SK-N-SH treated with all-trans-retinoic acid at 6 μM for 48 hours (cell line): ENCODE data around the gene IGFL1.
A peak's percentile ranks its signal among the peaks of the same experiment; 100 is the strongest.
"Not testable (repeated sequence)": the region's sequence is repeated elsewhere in the genome, so short reads cannot be mapped to it uniquely, and the experiment has no call there.

Experiments
- ATAC-seq: fragments of 200-7000 bp; cut with Tn5 transposase; 3 replicates; pipeline ENCODE4 v1.9.1; 2020; ENCODE audit warnings: mild to moderate bottlenecking, moderate library complexity
- ARNTL ChIP-seq: fragments of 450-650 bp; formaldehyde crosslinking; IDR thresholded peaks from 2 replicates; pipeline ENCODE4 v1.5.0; 2020; ENCODE audit warnings: low read depth, mild to moderate bottlenecking, moderate library complexity, borderline replicate concordance
- BACH2 ChIP-seq: fragments of 250-450 bp; sonication (Bioruptor Pico); IDR thresholded peaks from 2 replicates; pipeline ENCODE4 v1.9.0; 2021; ENCODE audit warnings: mild to moderate bottlenecking, borderline replicate concordance
- ESRRG ChIP-seq: fragments of 250-450 bp; sonication (Bioruptor Pico); IDR thresholded peaks from 2 replicates; pipeline ENCODE4 v1.6.1; 2021; ENCODE audit warnings: mild to moderate bottlenecking
- GLIS3 ChIP-seq: fragments of 250-450 bp; sonication (Bioruptor Pico); IDR thresholded peaks from 2 replicates; pipeline ENCODE4 v1.5.0; 2020; ENCODE audit warnings: mild to moderate bottlenecking, moderate library complexity
- ISL1 ChIP-seq: fragments of 250-450 bp; sonication (Bioruptor Pico); IDR thresholded peaks from 2 replicates; pipeline ENCODE4 v2.1.2; 2022; ENCODE audit warnings: mild to moderate bottlenecking, moderate library complexity
- OSR1 ChIP-seq: fragments of 250-450 bp; sonication (Bioruptor Pico); IDR thresholded peaks from 2 replicates; pipeline ENCODE4 v1.8.0; 2022; ENCODE audit warnings: moderate library complexity, mild to moderate bottlenecking, inconsistent platforms
- PPARA ChIP-seq: fragments of 250-450 bp; sonication (Bioruptor Pico); IDR thresholded peaks from 2 replicates; pipeline ENCODE4 v1.5.0; 2020; ENCODE audit warnings: mild to moderate bottlenecking, borderline replicate concordance
- RARB ChIP-seq: fragments of 250-450 bp; sonication (Bioruptor Pico); IDR thresholded peaks from 2 replicates; pipeline ENCODE4 v1.8.0; 2021; ENCODE audit warnings: mild to moderate bottlenecking, moderate library complexity
- SNAI2 ChIP-seq: fragments of 250-450 bp; sonication (Bioruptor Pico); IDR thresholded peaks from 2 replicates; pipeline ENCODE4 v1.5.0; 2020; ENCODE audit warnings: mild to moderate bottlenecking, moderate library complexity
- TCF4 ChIP-seq: fragments of 250-450 bp; sonication (Bioruptor Pico); IDR thresholded peaks from 2 replicates; pipeline ENCODE4 v1.8.0; 2021; ENCODE audit warnings: mild to moderate bottlenecking, moderate library complexity, borderline replicate concordance
- TOX ChIP-seq: fragments of 250-450 bp; sonication (Bioruptor Pico); IDR thresholded peaks from 2 replicates; pipeline ENCODE4 v1.8.0; 2021; ENCODE audit warnings: mild to moderate bottlenecking, moderate library complexity, borderline replicate concordance
- ZFP3 ChIP-seq: fragments of 250-450 bp; sonication (Bioruptor Pico); IDR thresholded peaks from 2 replicates; pipeline ENCODE4 v1.5.0; 2020; ENCODE audit warnings: mild to moderate bottlenecking, moderate library complexity
- ZFP30 ChIP-seq: fragments of 450-650 bp; formaldehyde crosslinking; IDR thresholded peaks from 2 replicates; pipeline ENCODE4 v1.5.0; 2022; ENCODE audit warnings: mild to moderate bottlenecking, moderate library complexity
- ZNF565 ChIP-seq: fragments of 450-650 bp; formaldehyde crosslinking; conservative IDR thresholded peaks from 2 replicates; pipeline ENCODE4 v1.5.0; 2020; ENCODE audit warnings: low read depth, mild to moderate bottlenecking, moderate library complexity
- ZNF70 ChIP-seq: fragments of 450-650 bp; formaldehyde crosslinking; IDR thresholded peaks from 2 replicates; pipeline ENCODE4 v1.5.0; 2020; ENCODE audit warnings: mild to moderate bottlenecking, moderate library complexity
- ZNF8 ChIP-seq: fragments of 450-650 bp; formaldehyde crosslinking; IDR thresholded peaks from 2 replicates; pipeline ENCODE4 v1.5.0; 2020; ENCODE audit warnings: mild to moderate bottlenecking, moderate library complexity
- TF ChIP-seq, protein P1 (sequence below): fragments of 250-450 bp; sonication (Bioruptor Pico); IDR thresholded peaks from 2 replicates; pipeline ENCODE4 v1.8.0; 2020; ENCODE audit warnings: mild to moderate bottlenecking, moderate library complexity, borderline replicate concordance
- TF ChIP-seq, protein P2 (sequence below): fragments of 250-450 bp; sonication (Bioruptor Pico); IDR thresholded peaks from 2 replicates; pipeline ENCODE4 v1.8.0; 2021; ENCODE audit warnings: low read depth, mild to moderate bottlenecking, moderate library complexity, borderline replicate concordance
- TF ChIP-seq, protein P3 (sequence below): fragments of 250-450 bp; sonication (Bioruptor Pico); IDR thresholded peaks from 2 replicates; pipeline ENCODE4 v1.5.1; 2020; ENCODE audit warnings: low read depth, mild to moderate bottlenecking, moderate library complexity

The IGFL1 gene

DNA sequence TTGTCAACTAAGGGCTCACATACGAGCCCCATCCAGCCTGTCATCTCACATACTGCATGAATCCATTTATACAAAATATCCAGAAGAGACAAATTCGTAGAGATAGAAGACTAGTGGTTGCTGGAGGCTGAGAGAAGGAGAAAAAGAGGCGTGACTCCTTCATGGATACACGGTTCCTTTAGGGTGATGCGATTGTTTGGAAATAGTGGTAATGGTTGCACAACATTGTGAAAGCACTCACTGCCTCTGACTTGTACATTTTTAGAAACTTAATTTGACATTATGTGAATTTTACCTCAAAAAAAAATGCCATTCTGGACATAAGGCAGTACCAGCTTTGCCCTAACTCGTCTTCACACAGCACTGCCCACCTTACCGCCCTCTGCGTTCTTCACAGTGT lies 27.3 kb downstream of the IGFL1 start:
- ATAC-seq = no peak
- no peak for TF ChIP-seq BACH2 (CRISPR knock-in tag)
- no peak for TF ChIP-seq ZNF70 (CRISPR knock-in tag)
- no peak for TF ChIP-seq ESRRG (CRISPR knock-in tag)
- no peak for TF ChIP-seq ZFP3 (CRISPR knock-in tag)
- TF ChIP-seq ZFP30 (CRISPR knock-in tag) = no peak
- TF ChIP-seq PPARA (CRISPR knock-in tag) = no peak
- no peak for TF ChIP-seq RARB (CRISPR knock-in tag)
- no peak for TF ChIP-seq ISL1 (CRISPR knock-in tag)
- TF ChIP-seq, protein P1, sequence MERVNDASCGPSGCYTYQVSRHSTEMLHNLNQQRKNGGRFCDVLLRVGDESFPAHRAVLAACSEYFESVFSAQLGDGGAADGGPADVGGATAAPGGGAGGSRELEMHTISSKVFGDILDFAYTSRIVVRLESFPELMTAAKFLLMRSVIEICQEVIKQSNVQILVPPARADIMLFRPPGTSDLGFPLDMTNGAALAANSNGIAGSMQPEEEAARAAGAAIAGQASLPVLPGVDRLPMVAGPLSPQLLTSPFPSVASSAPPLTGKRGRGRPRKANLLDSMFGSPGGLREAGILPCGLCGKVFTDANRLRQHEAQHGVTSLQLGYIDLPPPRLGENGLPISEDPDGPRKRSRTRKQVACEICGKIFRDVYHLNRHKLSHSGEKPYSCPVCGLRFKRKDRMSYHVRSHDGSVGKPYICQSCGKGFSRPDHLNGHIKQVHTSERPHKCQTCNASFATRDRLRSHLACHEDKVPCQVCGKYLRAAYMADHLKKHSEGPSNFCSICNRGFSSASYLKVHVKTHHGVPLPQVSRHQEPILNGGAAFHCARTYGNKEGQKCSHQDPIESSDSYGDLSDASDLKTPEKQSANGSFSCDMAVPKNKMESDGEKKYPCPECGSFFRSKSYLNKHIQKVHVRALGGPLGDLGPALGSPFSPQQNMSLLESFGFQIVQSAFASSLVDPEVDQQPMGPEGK (CRISPR knock-in tag) = no peak
- TF ChIP-seq, protein P2, sequence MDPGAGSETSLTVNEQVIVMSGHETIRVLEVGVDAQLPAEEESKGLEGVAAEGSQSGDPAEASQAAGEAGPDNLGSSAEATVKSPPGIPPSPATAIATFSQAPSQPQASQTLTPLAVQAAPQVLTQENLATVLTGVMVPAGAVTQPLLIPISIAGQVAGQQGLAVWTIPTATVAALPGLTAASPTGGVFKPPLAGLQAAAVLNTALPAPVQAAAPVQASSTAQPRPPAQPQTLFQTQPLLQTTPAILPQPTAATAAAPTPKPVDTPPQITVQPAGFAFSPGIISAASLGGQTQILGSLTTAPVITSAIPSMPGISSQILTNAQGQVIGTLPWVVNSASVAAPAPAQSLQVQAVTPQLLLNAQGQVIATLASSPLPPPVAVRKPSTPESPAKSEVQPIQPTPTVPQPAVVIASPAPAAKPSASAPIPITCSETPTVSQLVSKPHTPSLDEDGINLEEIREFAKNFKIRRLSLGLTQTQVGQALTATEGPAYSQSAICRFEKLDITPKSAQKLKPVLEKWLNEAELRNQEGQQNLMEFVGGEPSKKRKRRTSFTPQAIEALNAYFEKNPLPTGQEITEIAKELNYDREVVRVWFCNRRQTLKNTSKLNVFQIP (CRISPR knock-in tag) = no peak
- TF ChIP-seq ZNF565 = no peak

GRCh38 chr19:46261501-46261900 lies 32.0 kb downstream of the IGFL1 start:
- ATAC-seq = not testable (repeated sequence)

GRCh38 chr19:46262684-46263296 lies 33.2 kb downstream of the IGFL1 start:
- ATAC-seq = not testable (repeated sequence)

DNA sequence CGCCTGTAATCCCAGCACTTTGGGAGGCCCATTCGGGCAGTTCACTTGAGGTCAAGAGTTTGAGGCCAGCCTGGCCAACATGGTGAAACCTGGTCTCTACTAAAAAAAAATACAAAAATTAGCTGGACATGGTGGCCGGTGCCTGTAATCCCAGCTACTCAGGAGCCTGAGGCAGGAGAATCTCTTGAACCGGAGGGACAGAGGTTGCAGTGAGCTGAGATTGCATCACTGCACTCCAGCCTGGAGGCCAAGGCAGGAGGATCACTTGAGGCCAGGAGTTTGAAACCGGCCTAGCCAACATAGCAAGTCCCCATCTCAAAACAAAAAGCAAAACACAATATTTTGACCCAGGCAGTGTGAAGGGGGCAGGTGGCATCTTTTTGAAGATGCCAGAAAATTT lies 35.3 kb downstream of the IGFL1 start:
- ATAC-seq = not testable (repeated sequence)

- peak; percentile 94 for ATAC-seq
- TF ChIP-seq OSR1 (CRISPR knock-in tag) = no peak
- TF ChIP-seq, all 23 proteins: peak for 0
Observed at GRCh38 chr19:46265217-46265828, 35.8 kb downstream of the IGFL1 start.

GRCh38 chr19:46269101-46269500 lies 39.6 kb downstream of the IGFL1 start:
- TF ChIP-seq TCF4 (no peak), ZNF70 (CRISPR knock-in tag) (no peak), ARNTL (CRISPR knock-in tag) (no peak), GLIS3 (no peak), ZNF8 (CRISPR knock-in tag) (no peak), ISL1 (CRISPR knock-in tag) (no peak)
- ATAC-seq = no peak

DNA sequence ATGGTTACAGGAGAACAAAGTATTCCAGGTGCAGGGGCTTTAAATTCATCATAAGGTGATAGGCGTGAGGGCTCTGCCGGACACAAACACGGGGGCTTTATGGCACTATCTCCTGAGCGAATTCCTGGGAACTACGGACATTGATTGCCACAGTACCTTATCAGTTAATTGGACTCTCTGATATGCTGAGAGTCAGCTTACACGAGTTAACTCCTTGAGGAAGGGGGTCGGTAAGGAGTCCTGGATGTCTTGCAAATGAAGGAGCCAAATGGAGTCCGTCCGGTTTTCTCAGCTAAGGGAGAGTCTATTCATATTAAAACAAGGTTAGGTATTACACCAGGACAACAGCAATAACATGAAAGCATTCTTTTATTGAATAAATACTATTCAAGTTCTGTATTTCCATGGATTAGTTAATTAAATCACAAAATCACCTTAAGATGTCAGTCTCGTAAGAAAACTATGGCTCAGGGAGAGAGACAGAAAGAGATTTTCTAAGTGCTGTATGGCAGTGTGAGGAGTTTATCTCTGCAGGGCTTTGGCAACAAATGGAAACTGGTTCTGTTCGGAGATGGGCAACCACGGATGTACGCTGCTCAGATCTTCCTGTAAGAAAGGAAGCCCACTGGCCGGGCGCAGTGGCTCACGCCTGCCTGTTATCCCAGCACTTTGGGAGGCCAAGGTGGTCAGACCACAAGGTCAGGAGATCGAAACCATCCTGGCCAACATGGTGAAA lies 41.1 kb downstream of the IGFL1 start:
- TF ChIP-seq ZFP30 (CRISPR knock-in tag) (no peak), TCF4 (no peak), SNAI2 (CRISPR knock-in tag) (no peak)
- ATAC-seq = no peak

GRCh38 chr19:46271481-46272197 lies 42.1 kb downstream of the IGFL1 start:
- ATAC-seq = peak; percentile 94
- TF ChIP-seq RARB (CRISPR knock-in tag) (no peak), TOX (CRISPR knock-in tag) (no peak), ESRRG (CRISPR knock-in tag) (no peak), PPARA (CRISPR knock-in tag) (no peak)
- TF ChIP-seq, protein P3, sequence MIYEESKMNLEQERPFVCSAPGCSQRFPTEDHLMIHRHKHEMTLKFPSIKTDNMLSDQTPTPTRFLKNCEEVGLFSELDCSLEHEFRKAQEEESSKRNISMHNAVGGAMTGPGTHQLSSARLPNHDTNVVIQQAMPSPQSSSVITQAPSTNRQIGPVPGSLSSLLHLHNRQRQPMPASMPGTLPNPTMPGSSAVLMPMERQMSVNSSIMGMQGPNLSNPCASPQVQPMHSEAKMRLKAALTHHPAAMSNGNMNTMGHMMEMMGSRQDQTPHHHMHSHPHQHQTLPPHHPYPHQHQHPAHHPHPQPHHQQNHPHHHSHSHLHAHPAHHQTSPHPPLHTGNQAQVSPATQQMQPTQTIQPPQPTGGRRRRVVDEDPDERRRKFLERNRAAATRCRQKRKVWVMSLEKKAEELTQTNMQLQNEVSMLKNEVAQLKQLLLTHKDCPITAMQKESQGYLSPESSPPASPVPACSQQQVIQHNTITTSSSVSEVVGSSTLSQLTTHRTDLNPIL = no peak

GRCh38 chr19:46273931-46274330 lies 44.4 kb downstream of the IGFL1 start:
- not testable (repeated sequence) for ATAC-seq
